GM23248 (cell line): ENCODE results near the gene PDZD7. TPM values are rescaled to one million over a fixed set of nuclear protein-coding genes. Genes with fewer than 3 reads are reported as not detected.

ENCODE experiments used
- DNase-seq: peaks from one replicate; pipeline ENCODE4 v3.0.0-alpha.2; 2015
- H2AFZ ChIP-seq: fragments of 200-600 bp; sonication (generic); 2 replicates; pipeline ENCODE4 v1.6.1; 2016; ENCODE audit warnings: antibody characterized with exemption
- H3F3A ChIP-seq: fragments of 200-600 bp; sonication (generic); 2 replicates; pipeline ENCODE4 v1.6.1; 2016; ENCODE audit warnings: mild to moderate bottlenecking, antibody characterized with exemption, mixed run types; ENCODE audit not compliant: insufficient read depth
- H3K27ac ChIP-seq: fragments of 200-600 bp; sonication (generic); 2 replicates; pipeline ENCODE4 v1.5.1; 2016; ENCODE audit warnings: mild to moderate bottlenecking
- H3K27me3 ChIP-seq: fragments of 200-600 bp; sonication (generic); replicated peaks from 2 replicates; pipeline ENCODE4 v1.6.1; 2016; ENCODE audit warnings: mild to moderate bottlenecking; ENCODE audit not compliant: insufficient read depth
- H3K36me3 ChIP-seq: fragments of 200-600 bp; sonication (generic); 2 replicates; pipeline ENCODE4 v1.6.1; 2016; ENCODE audit warnings: low read depth, mild to moderate bottlenecking
- H3K4me1 ChIP-seq: fragments of 200-600 bp; sonication (generic); 2 replicates; pipeline ENCODE4 v1.6.1; 2016; ENCODE audit warnings: mild to moderate bottlenecking; ENCODE audit not compliant: insufficient read depth
- H3K4me2 ChIP-seq: fragments of 200-600 bp; sonication (generic); one replicate; pipeline ENCODE4 v1.6.1; 2016; ENCODE audit warnings: mild to moderate bottlenecking; ENCODE audit not compliant: unreplicated experiment
- H3K4me3 ChIP-seq: fragments of 200-600 bp; sonication (generic); 2 replicates; pipeline ENCODE4 v1.5.1; 2016; ENCODE audit warnings: mild to moderate bottlenecking
- H3K79me2 ChIP-seq: fragments of 200-600 bp; sonication (generic); 2 replicates; pipeline ENCODE4 v1.6.1; 2016; ENCODE audit warnings: mild to moderate bottlenecking; ENCODE audit not compliant: insufficient read depth
- H3K9ac ChIP-seq: fragments of 200-600 bp; sonication (generic); 2 replicates; pipeline ENCODE4 v1.6.1; 2016; ENCODE audit warnings: mild to moderate bottlenecking
- H3K9me2 ChIP-seq: fragments of 200-600 bp; sonication (generic); 2 replicates; pipeline ENCODE4 v1.6.1; 2016; ENCODE audit warnings: mixed run types, mild to moderate bottlenecking, moderate library complexity; ENCODE audit not compliant: insufficient read depth
- H3K9me3 ChIP-seq: fragments of 200-600 bp; sonication (generic); one replicate; pipeline ENCODE4 v1.6.1; 2017; ENCODE audit warnings: low read depth
- H4K20me1 ChIP-seq: fragments of 200-600 bp; sonication (generic); 2 replicates; pipeline ENCODE4 v1.6.0; 2016; ENCODE audit not compliant: insufficient read depth
- EZH2 ChIP-seq: fragments of 200-600 bp; sonication (generic); IDR thresholded peaks from 2 replicates; pipeline ENCODE4 v1.6.1; 2018; ENCODE audit warnings: antibody characterized with exemption, mild to moderate bottlenecking; ENCODE audit not compliant: insufficient read depth, poor library complexity, severe bottlenecking
- EZH2phosphoT487 ChIP-seq: fragments of 200-600 bp; sonication (generic); IDR thresholded peaks from 2 replicates; pipeline ENCODE4 v1.6.1; 2018; ENCODE audit warnings: antibody characterized with exemption, moderate library complexity, mild to moderate bottlenecking, low read depth; ENCODE audit not compliant: insufficient read depth
- WGBS, 2 experiments: methylation state at CpG; one replicate each; pipeline ENCODE4 v1.1.6; 2015 to 2017; ENCODE audit warnings: low lambda C conversion rate in 2 of 2, low coverage in 1 of 2; ENCODE audit errors: missing lambda C conversion rate in 2 of 2; 5-methylcytosine and 5-hydroxymethylcytosine counted together
- in situ Hi-C: fragments of 300-500 bp; cut with MboI; formaldehyde crosslinking; loops from 2 replicates; pipeline ENCODE4 v1.15.0; 2020
- polyA plus RNA-seq: library from polyadenylated mRNA; unstranded; fragments of >200 nt; fragmentation: Nextera tagmentation; extraction: Ambion mirVana; gene quantifications from 2 replicates; pipeline ENCODE4 v1.2.1, GENCODE V29; 2016
- total RNA-seq: library from RNA; depleted of rRNA; stranded (reverse); fragments of >200 nt; shearing (Covaris generic); gene quantifications from 2 replicates; pipeline ENCODE4 v1.2.3, GENCODE V29; 2014

Gene PDZD7
- total and polyA plus RNA-seq, 2 experiments from 2014 or later = 0.54 to 1.1 TPM

DNA sequence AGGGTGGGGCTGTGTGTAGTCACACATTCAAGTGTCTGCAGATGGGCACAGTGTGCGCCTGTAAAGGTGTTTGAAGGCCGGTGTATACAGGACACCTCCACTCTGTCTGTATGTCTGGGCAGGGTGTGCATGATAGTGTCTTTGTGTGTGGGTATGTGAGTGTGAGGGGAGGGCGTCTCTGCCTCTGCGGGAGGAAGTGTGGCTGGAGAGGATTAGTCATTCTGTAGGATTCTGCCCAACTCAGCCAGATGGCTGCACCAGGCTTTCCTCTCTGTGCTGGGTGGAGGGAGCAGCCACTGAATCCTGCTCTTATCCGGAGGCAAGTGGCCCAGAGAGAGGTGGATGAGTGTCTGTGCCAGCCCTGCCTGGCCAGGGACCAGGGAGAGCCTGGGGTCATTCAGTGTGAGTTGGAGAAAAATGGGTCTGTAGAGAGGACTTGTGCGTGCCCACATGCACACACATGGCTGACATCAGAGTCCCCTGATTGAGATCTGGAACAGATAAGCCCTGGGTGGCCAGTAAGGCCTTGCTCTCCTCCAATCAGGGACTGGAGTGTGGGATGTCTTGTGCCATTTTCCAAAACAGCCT, 1.8 kb upstream of the PDZD7 start:
- Histone ChIP-seq H3K27me3 (no peaks in the 10 kb centered on the region), H3K27ac (peak overlapping the region; percentile 99), H3K9me2 (no peaks in the 10 kb centered on the region), H3K4me1 (peaks cover 12% of the 10 kb centered on the region), H3K9ac (peak overlapping the region; percentile 97), H3K4me2 (peak overlapping the region; percentile 96), H3K36me3 (peaks cover 28% of the 10 kb centered on the region), H4K20me1 (no peaks in the 10 kb centered on the region), H2AFZ (peak overlapping the region; percentile 84), H3K9me3 (no peaks in the 10 kb centered on the region), H3K4me3 (peak overlapping the region; percentile 82), H3F3A (peaks cover 12% of the 10 kb centered on the region), H3K79me2 (peaks cover 40% of the 10 kb centered on the region)
- in situ Hi-C loops = no loop called here
- 0 to 3% methylated on average over 6 of the region's 6 CpGs for WGBS, 2 experiments
- peak; percentile 94 for DNase-seq
- TF ChIP-seq EZH2phosphoT487 (no peak), EZH2 (no peak)

DNA sequence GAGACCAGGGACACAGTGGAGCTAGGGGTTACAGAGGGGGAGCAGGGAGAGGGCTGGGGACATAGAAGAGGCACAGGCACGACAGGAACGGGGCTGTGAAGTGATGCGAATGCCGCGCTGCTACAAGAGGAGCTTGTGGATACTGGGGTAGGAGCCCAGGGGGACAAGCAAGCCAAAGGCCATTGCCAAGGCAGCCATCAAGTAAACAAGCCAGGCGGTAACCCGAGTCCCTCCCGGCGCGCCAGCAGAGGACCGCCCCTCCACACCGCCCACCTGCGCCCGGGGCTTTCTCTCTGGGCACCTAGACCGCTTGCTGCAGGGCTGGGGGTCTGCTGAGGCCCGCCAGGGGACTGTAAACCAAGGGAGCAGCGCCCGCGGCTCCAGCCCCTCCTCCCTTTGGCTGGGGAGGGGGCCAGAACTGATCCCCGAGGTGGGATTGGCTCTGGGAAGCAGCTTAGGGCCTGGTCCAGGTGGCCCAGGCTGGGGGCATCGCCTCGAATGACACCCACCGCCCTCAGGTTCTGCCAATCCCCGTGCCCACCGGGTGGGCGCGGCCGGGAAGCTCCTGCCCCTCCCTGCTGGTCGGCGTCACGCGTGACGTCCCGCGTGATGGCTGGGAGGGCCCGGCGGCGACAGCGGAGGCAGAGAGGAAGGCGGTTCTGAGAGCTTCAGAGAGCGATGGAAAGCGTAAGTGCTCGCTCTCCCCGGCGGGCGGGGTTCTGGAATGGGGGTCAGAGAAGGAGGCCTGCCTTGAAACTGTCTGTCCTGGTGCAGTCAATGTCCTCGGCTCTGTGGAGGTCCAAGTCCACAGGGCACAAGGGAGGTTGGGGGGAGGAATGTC, 1.1 kb upstream of the PDZD7 start:
- H2AFZ ChIP-seq = peak overlapping the region; percentile 84
- peaks cover 23% of the 10 kb centered on the region for H3K36me3 ChIP-seq
- H3F3A ChIP-seq = peaks cover 10% of the 10 kb centered on the region; the same call in 1 of the 2 replicates
- DNase-seq = peak; percentile 91
- H3K27me3 ChIP-seq = no peaks in the 10 kb centered on the region
- H3K9me2 ChIP-seq = no peaks in the 10 kb centered on the region
- H3K9ac ChIP-seq = peak overlapping the region; percentile 97
- peaks cover 12% of the 10 kb centered on the region for H3K4me1 ChIP-seq
- H3K4me2 ChIP-seq = peak overlapping the region; percentile 96
- no peaks in the 10 kb centered on the region for H3K9me3 ChIP-seq
- peaks cover 40% of the 10 kb centered on the region for H3K79me2 ChIP-seq
- in situ Hi-C loops = no loop called here
- peak overlapping the region; percentile 99 for H3K27ac ChIP-seq
- no peak for TF ChIP-seq EZH2phosphoT487
- TF ChIP-seq EZH2 = no peak
- no peaks in the 10 kb centered on the region for H4K20me1 ChIP-seq
- WGBS, 2 experiments = 0 to 1% methylated on average over 39 to 42 of the region's 47 CpGs
- H3K4me3 ChIP-seq = peak overlapping the region; percentile 82

DNA sequence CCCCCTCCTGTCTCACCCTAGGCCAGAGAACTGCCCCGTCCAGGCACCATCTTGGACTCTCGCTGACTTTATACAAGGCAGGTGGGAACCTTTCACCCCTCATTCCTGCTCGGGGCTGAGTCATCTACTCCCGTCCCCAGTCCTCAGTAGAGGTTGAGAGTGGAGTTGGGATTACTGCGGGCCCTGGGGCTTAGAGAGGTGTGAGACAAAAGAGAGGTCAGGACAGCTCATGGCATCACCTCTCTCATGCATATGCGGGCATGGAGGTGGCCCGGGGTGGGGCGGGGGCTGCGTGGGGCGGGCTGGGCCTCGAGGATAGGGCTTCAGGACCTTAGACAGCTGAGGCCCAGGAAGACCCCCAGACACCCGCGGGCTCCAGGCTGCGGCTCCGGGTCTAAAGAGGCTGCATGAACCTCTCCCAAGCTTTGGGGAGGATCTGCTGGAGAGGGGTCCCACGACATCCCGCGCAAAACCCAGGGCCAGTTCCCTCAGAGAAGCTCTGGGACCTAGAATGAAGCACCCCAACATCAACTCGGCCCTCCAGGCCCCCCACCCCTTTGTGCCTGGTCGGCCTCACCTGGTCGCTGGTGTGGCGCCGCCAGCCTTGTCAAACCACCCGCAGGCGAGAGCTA, 317 bp downstream of the PDZD7 start:
- Histone ChIP-seq H3K36me3 (peaks cover 11% of the 10 kb centered on the region), H3K27me3 (no peaks in the 10 kb centered on the region), H3K4me2 (peak overlapping the region; percentile 96), H3K27ac (no peak overlapping the region), H3K9me2 (no peaks in the 10 kb centered on the region), H4K20me1 (no peaks in the 10 kb centered on the region), H3K9me3 (no peaks in the 10 kb centered on the region), H3K79me2 (peaks cover 27% of the 10 kb centered on the region), H3K4me3 (peak overlapping the region; percentile 82), H2AFZ (peak overlapping the region; percentile 84), H3K4me1 (peaks cover 12% of the 10 kb centered on the region), H3F3A (peaks cover 10% of the 10 kb centered on the region; the same call in 1 of the 2 replicates), H3K9ac (peak overlapping the region; percentile 97; the same call in 1 of the 2 replicates)
- in situ Hi-C loops = no loop called here
- no peak for TF ChIP-seq EZH2
- no peak for TF ChIP-seq EZH2phosphoT487
- DNase-seq = no peak
- WGBS, 2 experiments = 19 to 22% methylated on average over 17 to 25 of the region's 25 CpGs

DNA sequence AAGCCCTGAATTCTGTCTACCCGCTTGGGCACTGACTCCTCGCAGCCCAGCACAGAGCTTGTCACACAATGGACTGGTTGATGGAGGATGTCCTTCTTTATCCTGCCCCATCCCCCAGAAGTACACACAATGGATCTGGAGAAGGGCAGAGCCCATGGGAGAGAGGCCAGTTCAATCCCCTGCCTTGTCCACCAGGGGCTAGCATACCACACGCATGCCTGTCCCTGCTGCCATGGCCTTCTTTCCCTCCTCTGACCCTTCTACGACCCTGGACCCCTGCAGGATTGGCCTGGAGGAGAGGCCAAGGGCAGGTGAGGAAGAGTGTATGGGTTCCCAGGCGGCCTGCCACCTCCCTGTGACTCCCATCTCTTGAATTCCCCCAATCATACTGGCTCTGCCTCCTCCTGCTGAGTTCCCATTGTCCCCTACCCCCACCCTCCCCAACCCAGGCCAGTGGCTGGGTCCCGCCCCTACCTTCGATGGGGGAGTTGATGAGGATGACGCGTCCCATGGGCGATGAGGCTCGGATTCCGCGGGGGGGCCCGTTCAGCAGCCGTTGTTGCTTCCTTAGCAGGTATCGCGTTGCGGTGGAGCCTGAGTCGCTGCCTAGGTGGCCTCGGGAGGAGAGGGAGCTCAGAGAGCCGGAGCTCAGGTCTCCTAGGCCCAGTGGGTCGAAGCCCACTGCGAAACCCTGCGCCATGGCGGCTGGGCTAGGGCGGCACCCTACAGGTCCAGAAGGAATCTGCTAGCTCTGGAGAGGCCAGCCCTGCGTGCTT, 1.2 kb downstream of the PDZD7 start:
- peak; percentile 36 for DNase-seq
- peaks cover 2% of the 10 kb centered on the region; the same call in 1 of the 2 replicates for H3K36me3 ChIP-seq
- H4K20me1 ChIP-seq = no peaks in the 10 kb centered on the region
- no peak overlapping the region for H3K9ac ChIP-seq
- 72 to 78% methylated on average over 22 to 27 of the region's 27 CpGs for WGBS, 2 experiments
- TF ChIP-seq EZH2phosphoT487 (no peak), EZH2 (no peak)
- H3K4me2 ChIP-seq = no peak overlapping the region
- H3K4me1 ChIP-seq = peaks cover 12% of the 10 kb centered on the region
- peaks cover 10% of the 10 kb centered on the region; the same call in 1 of the 2 replicates for H3F3A ChIP-seq
- H2AFZ ChIP-seq = no peak overlapping the region
- H3K9me3 ChIP-seq = no peaks in the 10 kb centered on the region
- H3K27me3 ChIP-seq = no peaks in the 10 kb centered on the region
- peaks cover 18% of the 10 kb centered on the region for H3K79me2 ChIP-seq
- no peak overlapping the region for H3K4me3 ChIP-seq
- H3K27ac ChIP-seq = no peak overlapping the region
- no peaks in the 10 kb centered on the region for H3K9me2 ChIP-seq
- in situ Hi-C loops = no loop called here
